Right lobe of liver (tissue), 6 donors: ENCODE results near the gene DSCAM. TPM values are rescaled to one million over a fixed set of nuclear protein-coding genes. Genes with fewer than 3 reads are reported as not detected.

ENCODE experiments used
- ATAC-seq, 4 donors: fragments of 200-7000 bp; cut with Tn5 transposase; one replicate each; pipeline ENCODE4 v1.9.1; 2020; ENCODE audit warnings: mild to moderate bottlenecking in 4 of 4, moderate library complexity in 4 of 4
- DNase-seq, 3 donors: peaks; one replicate each; pipeline ENCODE4 v3.0.0-alpha.2; 2020
- H3K27ac ChIP-seq, 3 donors: fragments of 200-600 bp; one replicate each; pipeline ENCODE4 v1.8.0; 2022
- H3K27me3 ChIP-seq, 2 donors: fragments of 200-600 bp; one replicate each; pipeline ENCODE4 v1.8.0; 2022
- H3K36me3 ChIP-seq, 4 donors: fragments of 200-600 bp; sonication (generic) in 1 of 4; one replicate each; pipeline versions ENCODE4 v1.5.1 to v1.8.0; 2017 to 2022; ENCODE audit warnings: control low read depth in 1 of 4
- H3K4me1 ChIP-seq, 4 donors: fragments of 200-600 bp; sonication (generic) in 1 of 4; one replicate each; pipeline versions ENCODE4 v1.5.1 to v1.8.0; 2017 to 2022; ENCODE audit warnings: control low read depth in 1 of 4
- H3K4me3 ChIP-seq, 3 donors: fragments of 200-600 bp; one replicate each; pipeline ENCODE4 v1.8.0; 2022
- H3K9me3 ChIP-seq, 4 donors: fragments of 200-600 bp; sonication (generic) in 1 of 4; one replicate each; pipeline versions ENCODE4 v1.5.1 to v1.8.0; 2017 to 2022; ENCODE audit warnings: control low read depth in 1 of 4
- POLR2A ChIP-seq: fragments of 450-650 bp; IDR thresholded peaks from one replicate; pipeline ENCODE4 v1.6.1; 2017; ENCODE audit warnings: antibody characterized with exemption, mild to moderate bottlenecking
- WGBS: methylation state at CpG from one replicate; pipeline ENCODE4 v1.1.6; 2018; ENCODE audit warnings: low coverage, low lambda C conversion rate; ENCODE audit not compliant: insufficient coverage; ENCODE audit errors: missing lambda C conversion rate; 5-methylcytosine and 5-hydroxymethylcytosine counted together
- intact Hi-C, 2 donors: fragments of 100-400 bp; cut with DNase I; formaldehyde crosslinking; loops; one replicate each; pipeline versions ENCODE4 v1.11.2 to v1.14.1; 2022
- total RNA-seq, 6 experiments: library from RNA; depleted of rRNA in 2 of 6; stranded (reverse); fragments of >200 nt in 2 of 6; fragmentation: NEBNext Ultra II Directional in 3 of 6; extraction: Animal tissue kit (Norgen Biotek cat#: 25700) in 3 of 6; gene quantifications; one replicate each; pipeline versions ENCODE4 v1.1.0 to v1.2.4, GENCODE V29; 2016 to 2023
- TF ChIP-seq, protein P1 (sequence below), 4 donors: fragments of 200-600 bp in 3 of 4; fragments of 450-650 bp in 1 of 4; IDR thresholded peaks; one replicate each; pipeline versions ENCODE4 v1.5.1 to v1.8.0; 2016 to 2022; ENCODE audit warnings: antibody characterized with exemption in 4 of 4, mild to moderate bottlenecking in 2 of 4
- donor health status: DM: no; HTN: yes; CAD: no.
- donor health status: DM: no; HTN: no; CAD: no.
- donor health status: DM: no; HTN: no; CAD: no.
- donor health status: DM: no; HTN: yes; CAD: no.
- donor health status: DM: no; HTN: yes; CAD: no.

DSCAM gene
- total RNA-seq, 6 experiments from 2014 or later = 0.04 to 0.16 (median 0.06) TPM; not detected in 2

DNA sequence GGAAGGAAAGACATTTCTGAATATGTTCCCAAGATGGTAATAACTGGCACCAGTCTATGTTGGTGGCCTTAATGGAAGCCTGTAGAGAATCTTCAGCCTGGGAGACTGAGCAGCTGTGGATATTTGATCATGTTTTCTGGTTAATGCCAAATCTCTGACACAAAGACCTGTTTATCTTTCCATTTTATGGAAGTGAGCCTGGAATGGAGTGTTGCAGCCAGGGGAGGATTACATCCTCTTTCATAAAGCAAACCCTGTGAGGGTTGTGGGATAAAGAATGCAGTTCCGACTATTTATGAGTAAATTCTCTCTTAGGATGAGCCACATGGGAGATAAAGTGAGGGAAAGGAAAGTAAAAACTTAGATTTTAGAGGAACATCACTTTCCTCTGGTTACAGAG, 835.6 kb downstream of the DSCAM start:
- no peak for ATAC-seq
- intact Hi-C loops = no loop called here

DNA sequence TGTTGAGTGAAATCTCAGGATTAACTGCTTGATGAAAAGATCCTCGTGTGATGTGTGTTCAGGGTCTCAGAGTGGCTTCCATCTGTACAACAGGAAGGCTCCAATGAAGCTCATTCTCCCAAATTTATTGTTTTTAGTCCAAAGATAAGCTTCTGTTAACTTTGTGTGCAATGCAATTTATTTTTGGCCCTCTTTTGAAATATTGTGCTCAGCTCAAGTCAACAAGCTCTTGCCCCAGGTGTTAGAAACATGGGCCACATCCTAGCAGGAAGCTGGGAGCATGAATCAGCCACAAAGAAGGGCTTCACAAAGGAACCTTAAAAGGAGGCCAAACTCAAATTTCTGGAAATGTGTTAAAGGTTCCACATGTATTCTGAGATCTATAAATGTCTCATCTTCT, 844.0 kb downstream of the DSCAM start:
- 8% methylated on average over 1 of the region's 1 CpG for WGBS
- Histone ChIP-seq H3K9me3 (no peaks in the 10 kb centered on the region), H3K4me1 (no peaks in the 10 kb centered on the region), H3K36me3 (no peaks in the 10 kb centered on the region), H3K27ac (no peak overlapping the region), H3K4me3 (no peak overlapping the region), H3K27me3 (no peaks in the 10 kb centered on the region)
- intact Hi-C loops = no loop called here
- DNase-seq (no peak), ATAC-seq (no peak)
- TF ChIP-seq, protein P1, sequence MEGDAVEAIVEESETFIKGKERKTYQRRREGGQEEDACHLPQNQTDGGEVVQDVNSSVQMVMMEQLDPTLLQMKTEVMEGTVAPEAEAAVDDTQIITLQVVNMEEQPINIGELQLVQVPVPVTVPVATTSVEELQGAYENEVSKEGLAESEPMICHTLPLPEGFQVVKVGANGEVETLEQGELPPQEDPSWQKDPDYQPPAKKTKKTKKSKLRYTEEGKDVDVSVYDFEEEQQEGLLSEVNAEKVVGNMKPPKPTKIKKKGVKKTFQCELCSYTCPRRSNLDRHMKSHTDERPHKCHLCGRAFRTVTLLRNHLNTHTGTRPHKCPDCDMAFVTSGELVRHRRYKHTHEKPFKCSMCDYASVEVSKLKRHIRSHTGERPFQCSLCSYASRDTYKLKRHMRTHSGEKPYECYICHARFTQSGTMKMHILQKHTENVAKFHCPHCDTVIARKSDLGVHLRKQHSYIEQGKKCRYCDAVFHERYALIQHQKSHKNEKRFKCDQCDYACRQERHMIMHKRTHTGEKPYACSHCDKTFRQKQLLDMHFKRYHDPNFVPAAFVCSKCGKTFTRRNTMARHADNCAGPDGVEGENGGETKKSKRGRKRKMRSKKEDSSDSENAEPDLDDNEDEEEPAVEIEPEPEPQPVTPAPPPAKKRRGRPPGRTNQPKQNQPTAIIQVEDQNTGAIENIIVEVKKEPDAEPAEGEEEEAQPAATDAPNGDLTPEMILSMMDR (IDR thresholded peaks at IDR 0.05) = no peak
- TF ChIP-seq POLR2A = no peak

More for the DNA sequence above, 835.6 kb downstream of the DSCAM start:
- no peak overlapping the region for H3K27ac ChIP-seq
- H3K27me3 ChIP-seq = no peaks in the 10 kb centered on the region
- 42% methylated on average over 1 of the region's 1 CpG for WGBS
- no peaks in the 10 kb centered on the region for H3K36me3 ChIP-seq
- no peaks in the 10 kb centered on the region for H3K9me3 ChIP-seq
- no peak for DNase-seq
- no peaks in the 10 kb centered on the region for H3K4me1 ChIP-seq
- TF ChIP-seq, protein P1 (IDR thresholded peaks at IDR 0.05) = no peak
- TF ChIP-seq POLR2A = no peak
- no peak overlapping the region for H3K4me3 ChIP-seq

DNA sequence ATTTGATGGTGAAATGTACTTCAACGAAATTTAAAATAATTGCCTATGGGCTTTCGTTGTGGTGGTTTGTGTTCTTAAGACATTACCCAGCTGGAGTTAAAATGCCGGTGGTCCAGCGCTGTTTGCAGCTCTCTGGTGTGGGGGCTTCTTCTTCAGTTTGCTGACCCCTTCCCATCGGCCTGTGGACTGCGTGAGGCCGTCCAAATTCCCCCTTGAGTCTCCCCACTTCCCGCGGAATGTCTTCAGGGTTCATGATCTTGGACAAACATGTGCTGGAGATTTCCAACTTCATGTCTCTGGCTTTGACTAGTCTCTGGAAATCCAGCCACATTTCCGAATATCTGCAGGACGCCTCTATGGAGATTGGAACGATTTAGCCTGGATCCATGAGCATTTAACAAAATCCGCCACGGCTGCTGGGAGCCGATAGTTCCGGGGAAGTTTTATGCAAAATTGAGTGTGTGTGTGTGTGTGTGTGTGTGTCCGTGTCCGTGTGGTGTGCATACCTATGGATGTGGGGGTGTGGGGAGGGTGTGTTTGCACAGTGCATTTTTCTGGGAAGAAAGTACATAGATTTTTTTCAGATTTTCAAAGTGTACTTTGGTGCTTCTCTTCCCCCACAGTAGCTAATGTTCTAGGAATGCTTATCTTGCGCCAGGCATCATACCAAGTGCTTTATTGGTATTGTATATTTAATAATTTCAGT, 862.5 kb downstream of the DSCAM start:
- Histone ChIP-seq H3K4me1 (no peaks in the 10 kb centered on the region), H3K27me3 (no peaks in the 10 kb centered on the region), H3K27ac (no peak overlapping the region), H3K36me3 (no peaks in the 10 kb centered on the region), H3K9me3 (no peaks in the 10 kb centered on the region), H3K4me3 (no peak overlapping the region)
- intact Hi-C loops = no loop called here
- 66% methylated on average over 16 of the region's 19 CpGs for WGBS
- ATAC-seq = no peak
- DNase-seq = no peak
- TF ChIP-seq, protein P1 (IDR thresholded peaks at IDR 0.05) = no peak
- TF ChIP-seq POLR2A = no peak

DNA sequence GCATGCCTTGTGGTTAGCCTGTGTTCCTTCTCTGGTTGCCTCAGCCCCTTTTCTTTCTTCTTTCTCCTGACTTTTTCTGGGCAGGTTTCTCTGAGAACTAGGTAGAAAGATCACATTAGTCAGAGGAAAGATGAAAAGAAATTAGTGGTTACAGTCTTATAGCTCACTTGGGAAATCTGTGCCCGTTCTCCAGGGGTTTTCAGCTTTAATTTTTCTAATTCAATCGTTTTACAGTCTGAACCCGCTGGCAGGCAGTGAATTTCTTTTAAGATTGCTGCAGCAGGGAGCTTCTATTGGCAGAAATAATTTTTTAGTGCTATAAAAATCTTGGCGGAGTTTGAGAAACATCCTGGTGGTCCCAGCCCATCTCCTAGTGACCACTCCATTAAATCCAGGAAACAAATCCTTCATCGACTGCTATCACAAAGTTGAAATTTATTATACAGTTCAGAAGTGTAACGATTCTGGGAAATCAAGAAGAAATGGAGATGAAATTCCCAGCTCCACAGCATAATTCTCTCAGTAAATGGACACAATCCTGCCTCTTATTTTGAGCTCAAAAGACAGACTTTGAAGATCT, 866.6 kb downstream of the DSCAM start:
- ATAC-seq (no peak), DNase-seq (no peak)
- WGBS = 27% methylated on average over 6 of the region's 6 CpGs
- H3K9me3 ChIP-seq = no peaks in the 10 kb centered on the region
- no peak overlapping the region for H3K4me3 ChIP-seq
- H3K27ac ChIP-seq = no peak overlapping the region
- H3K27me3 ChIP-seq = no peaks in the 10 kb centered on the region
- no peak for TF ChIP-seq POLR2A
- TF ChIP-seq, protein P1 (IDR thresholded peaks at IDR 0.05) = no peak
- H3K4me1 ChIP-seq = no peaks in the 10 kb centered on the region
- intact Hi-C loops = no loop called here
- no peaks in the 10 kb centered on the region for H3K36me3 ChIP-seq
